Measurements from ENCODE around the gene SLC34A2.
"Not testable (repeated sequence)": the region's sequence is repeated elsewhere in the genome, so short reads cannot be mapped to it uniquely, and the experiment has no call there.

The SLC34A2 gene

DNA sequence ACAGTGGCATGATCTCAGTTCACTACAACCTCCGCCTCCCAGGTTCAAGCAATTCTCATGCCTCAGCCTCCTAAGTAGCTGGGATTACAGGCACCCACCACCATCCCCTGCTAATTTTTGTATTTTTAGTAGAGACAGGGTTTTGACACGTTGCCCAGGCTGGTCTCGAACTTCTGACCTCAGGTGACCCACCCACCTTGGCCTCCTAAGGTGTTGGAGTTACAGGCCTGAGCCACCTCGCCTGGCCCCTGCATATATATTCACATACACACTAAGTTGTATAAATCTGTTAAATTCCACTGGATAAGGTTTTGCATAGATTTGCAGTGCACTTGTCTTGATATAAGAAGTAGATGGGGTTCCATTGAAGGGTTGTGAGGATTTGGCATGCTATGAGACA lies 5.8 kb downstream of the SLC34A2 start:
- not testable (repeated sequence) for FAIRE-seq

DNA sequence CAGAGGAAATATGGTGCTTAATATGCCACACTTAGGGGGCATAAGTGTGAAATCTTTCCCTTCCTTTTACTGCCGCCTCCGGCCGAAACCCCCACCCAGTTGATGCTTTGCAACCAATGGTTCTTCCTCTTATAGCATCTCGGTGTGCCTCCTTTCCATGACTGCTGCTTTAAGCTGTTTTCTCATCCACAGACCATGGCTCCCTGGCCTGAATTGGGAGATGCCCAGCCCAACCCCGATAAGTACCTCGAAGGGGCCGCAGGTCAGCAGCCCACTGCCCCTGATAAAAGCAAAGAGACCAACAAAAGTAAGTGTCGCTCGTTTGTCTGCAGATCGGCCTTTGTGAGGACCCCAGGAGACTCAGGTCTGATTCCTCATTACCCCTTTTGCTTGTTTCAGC lies 6.7 kb downstream of the SLC34A2 start:
- no peak for FAIRE-seq

DNA sequence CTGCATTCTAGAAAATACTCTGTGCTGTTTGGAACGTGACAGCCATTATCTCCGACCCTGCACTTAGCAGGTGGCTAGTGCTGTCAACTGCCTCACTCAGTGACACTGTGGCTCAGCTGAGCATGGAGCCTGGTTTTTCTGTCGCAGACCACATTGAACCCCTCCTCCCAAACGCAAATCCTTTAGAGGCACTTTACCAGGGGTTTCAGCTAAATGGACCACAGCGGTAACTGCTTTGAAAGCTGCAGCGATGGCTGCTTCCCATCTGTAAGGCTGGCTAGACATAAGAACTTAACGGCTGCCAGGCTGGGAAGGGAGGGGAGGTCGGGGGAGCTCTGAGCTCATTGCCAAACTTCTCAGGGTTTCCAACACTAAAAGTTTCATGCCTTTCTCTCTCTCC lies 8.1 kb downstream of the SLC34A2 start:
- FAIRE-seq, result no peak

DNA sequence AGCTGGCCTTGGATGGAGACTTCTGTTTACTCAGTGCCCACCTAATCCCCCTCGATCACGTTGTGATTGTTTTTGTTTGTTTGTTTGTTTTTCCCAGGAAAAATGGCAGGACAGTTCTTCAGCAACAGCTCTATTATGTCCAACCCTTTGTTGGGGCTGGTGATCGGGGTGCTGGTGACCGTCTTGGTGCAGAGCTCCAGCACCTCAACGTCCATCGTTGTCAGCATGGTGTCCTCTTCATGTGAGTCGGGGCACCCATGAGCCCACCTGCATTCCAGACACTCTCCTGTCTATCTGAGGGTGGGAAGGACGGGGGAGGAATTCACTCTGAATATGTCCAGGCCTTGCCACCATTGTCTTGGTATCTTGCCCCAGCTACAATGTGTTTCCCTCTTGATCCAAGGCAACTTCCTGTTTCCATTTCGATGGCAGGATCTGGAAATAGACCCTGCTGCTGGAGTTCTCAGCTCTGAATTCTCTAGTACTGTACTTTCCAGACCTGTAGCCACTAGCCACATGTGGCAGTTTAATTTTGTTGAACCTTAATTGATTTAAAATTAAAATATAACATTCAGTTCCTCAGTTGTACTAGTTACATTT lies 10.5 kb downstream of the SLC34A2 start:
- no peak for FAIRE-seq

DNA sequence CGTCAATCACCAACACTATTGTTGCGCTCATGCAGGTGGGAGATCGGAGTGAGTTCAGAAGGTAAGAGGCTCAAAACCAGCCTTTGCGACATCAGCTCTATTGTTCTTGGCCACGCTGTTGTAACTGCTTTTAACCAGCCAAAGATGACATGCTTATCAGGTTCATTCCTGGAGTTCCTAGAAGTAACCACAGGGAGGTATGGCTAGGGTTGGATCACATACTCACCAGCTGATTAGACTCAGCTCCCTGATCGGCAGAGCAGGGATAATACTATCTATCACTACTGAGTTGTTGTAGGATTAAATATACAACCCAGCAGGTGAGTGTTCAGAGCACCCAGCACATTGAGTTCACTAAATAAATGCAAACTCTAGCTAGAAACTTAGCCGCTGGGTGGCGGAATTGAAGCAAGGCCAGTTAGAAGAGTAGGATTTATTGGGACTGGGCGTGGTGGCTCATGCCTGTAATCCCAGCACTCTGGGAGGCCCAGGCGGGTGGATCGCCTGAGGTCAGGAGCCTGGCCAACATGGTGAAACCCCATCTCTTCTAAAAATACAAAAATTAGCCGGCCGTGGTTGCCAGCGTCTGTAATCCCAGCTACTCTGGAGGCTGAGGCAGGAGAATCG lies 12.4 kb downstream of the SLC34A2 start:
- FAIRE-seq, result no peak

DNA sequence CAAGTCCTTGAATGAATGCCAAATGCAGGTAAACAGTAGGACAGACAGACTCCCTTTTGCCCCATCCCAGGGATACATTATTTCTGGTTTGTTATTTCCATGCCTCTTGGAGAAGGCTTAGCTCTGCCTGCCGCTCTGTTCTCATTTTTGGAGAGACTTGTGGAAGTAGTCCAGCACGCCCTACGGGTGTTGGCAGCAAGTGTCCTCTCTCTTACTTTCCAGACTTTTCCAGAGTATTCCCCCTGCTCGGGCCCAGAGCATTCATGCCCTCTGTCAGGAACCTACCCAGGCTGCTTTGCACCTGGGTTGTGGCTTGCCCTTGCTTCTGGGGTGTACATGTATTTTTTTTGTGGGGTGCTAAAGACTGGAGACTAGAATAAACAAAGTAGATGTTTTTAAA lies 15.3 kb downstream of the SLC34A2 start:
- no peak for FAIRE-seq

DNA sequence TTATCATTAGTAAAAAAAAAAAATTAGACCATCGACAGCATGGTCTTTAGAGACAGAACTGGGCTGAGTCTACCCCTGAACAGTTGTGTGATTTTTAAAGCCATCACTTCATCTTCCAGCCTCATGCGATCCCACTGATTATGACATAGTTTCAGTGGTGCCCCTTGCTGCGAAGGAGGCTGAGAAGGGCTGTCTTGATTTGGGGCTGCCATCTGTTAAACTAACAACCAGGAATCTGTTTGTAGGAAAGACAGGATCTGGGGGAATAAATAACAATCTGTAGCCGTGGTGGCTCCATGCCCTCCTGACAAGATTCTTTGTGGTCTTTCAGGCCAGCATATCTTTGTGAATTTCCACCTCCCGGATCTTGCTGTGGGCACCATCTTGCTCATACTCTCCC lies 17.1 kb downstream of the SLC34A2 start:
- FAIRE-seq, result no peak

DNA sequence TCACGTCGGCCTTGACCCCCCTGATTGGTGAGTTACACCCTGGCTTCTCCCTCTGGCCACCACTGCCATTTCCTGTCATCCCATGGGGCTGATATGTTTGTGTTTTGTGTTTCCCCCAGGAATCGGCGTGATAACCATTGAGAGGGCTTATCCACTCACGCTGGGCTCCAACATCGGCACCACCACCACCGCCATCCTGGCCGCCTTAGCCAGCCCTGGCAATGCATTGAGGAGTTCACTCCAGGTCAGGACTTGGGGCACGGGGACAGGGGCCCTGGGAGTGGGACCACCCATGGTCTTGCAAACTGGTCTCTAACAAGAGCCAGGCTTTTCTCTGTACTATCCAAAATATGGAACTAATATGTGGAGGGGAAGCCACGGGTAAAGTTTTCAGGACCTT lies 18.7 kb downstream of the SLC34A2 start:
- no peak for FAIRE-seq

DNA sequence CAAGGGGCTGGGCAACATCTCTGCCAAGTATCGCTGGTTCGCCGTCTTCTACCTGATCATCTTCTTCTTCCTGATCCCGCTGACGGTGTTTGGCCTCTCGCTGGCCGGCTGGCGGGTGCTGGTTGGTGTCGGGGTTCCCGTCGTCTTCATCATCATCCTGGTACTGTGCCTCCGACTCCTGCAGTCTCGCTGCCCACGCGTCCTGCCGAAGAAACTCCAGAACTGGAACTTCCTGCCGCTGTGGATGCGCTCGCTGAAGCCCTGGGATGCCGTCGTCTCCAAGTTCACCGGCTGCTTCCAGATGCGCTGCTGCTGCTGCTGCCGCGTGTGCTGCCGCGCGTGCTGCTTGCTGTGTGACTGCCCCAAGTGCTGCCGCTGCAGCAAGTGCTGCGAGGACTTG lies 20.6 kb downstream of the SLC34A2 start:
- no peak for FAIRE-seq

DNA sequence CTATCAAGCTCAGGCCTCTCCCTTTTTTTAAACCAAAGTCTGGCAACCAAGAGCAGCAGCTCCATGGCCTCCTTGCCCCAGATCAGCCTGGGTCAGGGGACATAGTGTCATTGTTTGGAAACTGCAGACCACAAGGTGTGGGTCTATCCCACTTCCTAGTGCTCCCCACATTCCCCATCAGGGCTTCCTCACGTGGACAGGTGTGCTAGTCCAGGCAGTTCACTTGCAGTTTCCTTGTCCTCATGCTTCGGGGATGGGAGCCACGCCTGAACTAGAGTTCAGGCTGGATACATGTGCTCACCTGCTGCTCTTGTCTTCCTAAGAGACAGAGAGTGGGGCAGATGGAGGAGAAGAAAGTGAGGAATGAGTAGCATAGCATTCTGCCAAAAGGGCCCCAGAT lies 21.5 kb downstream of the SLC34A2 start:
- FAIRE-seq, result no peak

DNA sequence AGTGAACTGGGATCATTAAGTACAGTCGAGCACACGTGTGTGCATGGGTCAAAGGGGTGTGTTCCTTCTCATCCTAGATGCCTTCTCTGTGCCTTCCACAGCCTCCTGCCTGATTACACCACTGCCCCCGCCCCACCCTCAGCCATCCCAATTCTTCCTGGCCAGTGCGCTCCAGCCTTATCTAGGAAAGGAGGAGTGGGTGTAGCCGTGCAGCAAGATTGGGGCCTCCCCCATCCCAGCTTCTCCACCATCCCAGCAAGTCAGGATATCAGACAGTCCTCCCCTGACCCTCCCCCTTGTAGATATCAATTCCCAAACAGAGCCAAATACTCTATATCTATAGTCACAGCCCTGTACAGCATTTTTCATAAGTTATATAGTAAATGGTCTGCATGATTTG lies 22.3 kb downstream of the SLC34A2 start:
- no peak for FAIRE-seq

DNA sequence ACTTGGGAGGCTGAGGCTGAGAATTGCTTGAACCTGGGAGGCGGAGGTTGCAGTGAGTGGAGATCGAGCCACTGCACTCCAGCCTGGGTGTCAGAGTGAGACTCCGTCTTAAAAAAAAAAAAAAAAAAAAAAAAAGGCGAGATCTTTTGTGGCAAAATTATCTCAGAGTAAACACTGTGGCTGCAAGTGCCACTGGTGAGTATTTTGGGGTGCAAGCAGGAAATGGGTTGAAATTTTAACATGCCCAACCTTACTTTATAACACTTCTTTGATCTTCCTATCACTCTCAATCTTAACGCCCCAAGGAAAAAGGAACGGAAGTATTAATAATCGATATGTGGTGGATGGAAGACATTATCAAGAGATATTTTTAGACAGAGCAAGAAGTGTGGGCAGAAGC lies 32.1 kb downstream of the SLC34A2 start:
- no peak for FAIRE-seq

DNA sequence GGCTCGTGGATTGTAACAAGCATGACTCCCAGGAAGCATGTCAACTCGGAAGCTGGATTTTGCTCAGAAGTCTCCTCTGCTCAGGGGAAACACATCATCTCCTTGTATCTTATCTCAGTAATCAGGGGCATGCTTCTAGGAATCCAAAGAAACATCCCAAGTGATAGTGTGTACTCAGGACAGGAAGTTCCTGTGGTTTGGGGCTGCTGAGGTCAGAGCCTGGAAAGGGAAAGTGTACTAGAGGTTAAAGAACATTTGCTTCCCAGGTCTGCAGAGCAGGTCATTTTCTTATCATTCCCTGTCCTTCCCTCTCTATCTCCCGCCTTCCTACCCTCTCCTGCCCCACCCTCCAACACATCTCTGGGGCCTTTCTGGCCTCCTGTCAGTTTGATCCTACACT lies 38.8 kb downstream of the SLC34A2 start:
- no peak for FAIRE-seq

DNA sequence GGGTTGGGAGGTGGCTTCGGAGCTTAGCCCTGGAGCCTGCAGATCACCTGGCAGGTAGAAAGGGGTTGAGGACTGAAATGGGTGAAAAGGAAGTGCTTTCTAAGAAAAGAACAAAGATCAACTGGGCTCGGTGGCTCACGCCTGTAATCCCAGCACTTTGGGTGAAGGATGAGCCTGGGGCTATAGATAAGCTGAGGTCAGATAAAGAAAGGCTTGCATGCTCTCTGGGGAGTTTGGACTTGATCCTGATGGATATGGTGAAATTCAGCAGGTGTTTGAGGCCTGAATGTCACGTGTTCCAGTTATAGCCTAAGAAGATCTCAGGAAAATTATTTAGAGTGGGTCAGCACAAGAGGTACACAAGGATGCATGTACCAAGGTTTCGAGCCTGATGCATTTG lies 40.8 kb downstream of the SLC34A2 start:
- FAIRE-seq, result no peak

DNA sequence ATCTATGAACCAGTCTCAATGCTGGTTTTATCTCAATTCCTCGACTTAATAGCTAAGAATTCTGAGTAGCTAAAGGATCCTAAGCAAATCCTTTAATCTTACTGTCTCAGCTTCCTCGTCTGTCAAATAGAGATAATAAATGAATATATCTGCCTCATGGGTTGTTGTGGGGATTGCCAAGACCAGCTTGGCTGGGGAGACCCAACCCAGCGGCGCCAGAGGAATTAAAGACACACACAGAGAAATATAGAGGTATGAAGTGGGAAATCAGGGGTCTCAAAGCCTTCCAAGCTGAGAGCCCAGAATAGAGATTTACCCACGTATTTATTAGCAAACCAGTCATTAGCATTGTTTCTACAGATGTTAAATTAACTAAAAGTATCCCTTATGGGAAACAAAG lies 41.9 kb downstream of the SLC34A2 start:
- no peak for FAIRE-seq

DNA sequence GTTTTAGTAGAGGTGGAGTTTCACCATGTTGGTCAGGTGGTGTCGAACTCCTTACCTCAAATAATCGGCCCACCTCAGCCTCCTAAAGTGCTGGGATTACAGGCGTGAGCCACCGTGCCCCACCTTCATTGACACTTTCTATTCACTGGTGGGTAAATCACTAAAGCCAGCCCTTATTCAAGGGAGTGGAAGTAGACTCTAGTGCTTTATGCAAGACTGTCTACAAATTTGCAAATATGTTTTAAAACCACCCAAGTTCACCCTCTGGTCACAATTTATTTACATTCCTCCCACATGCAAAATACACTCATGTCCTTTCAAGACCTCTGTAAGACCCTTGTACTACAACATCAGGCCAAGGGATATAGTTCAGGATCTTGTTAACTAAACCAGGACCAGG lies 45.0 kb downstream of the SLC34A2 start:
- no peak for FAIRE-seq

DNA sequence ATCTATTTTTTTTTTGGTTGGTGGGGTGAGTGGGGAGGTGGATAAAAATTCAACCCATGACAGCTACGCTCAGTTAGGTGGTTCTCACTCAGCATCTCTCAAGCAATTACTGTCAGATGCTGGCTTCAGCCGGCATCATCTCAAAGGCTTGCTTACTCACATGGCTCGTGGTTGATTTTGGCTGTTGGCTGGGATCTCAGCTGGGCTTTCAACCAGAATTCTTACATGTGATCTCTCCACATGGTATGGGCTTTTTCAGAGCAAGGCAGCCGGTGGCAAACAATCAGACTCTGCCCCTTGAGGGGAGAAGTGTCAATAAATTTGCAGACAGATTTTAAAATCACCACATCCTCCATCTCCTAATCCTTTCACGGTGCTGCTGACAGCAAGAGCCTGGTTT lies 47.2 kb downstream of the SLC34A2 start:
- no peak for FAIRE-seq

DNA sequence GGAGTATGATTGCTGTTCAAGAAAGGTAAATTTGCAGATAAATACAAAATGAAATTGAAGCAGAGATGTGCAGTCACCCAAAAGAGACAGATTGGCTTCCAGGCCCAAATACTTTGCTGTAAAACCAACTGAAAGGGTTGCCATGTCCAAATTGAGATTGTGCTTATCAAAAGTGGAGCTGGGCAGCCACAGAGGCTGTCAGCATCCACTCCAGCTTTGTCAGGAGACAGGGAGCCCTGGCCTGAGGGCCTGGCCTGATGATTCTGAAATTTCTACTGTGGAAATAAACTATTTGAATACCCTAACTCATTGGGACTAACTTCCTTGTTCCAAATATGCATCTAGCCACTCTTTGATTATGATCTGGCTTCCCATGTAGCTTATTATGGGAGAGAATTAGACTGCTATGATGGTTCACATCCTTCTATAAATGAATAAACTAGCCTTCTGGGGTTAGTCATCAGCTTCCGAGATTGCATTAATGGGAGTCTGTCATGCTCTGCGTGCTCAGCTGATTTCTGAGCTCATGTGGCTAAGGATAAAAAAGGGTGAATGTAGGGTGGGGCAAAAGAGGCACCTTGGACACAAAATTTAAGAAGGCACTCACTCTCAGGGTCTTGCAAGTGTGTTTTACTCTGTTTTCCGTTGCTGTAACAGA lies 48.2 kb downstream of the SLC34A2 start:
- no peak for FAIRE-seq

DNA sequence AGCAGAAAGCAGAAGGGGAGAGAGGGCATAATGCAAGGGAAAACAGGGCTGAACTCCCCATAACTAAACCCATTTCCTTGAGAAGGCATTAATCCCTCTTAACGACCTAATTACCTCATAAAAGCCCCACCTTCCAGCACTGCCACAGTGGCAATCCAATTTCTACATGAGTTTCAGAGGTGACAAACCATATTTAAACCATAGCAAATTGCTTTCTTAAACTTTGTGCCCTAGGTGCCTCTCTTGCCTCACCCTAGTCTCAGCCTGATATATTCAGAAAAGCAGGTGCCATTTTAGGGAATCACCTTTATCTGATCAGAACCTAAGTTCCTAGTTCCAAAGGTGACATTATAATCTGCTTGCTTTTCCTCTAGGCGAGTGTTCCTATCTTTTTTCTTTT lies 48.9 kb downstream of the SLC34A2 start:
- no peak for FAIRE-seq

DNA sequence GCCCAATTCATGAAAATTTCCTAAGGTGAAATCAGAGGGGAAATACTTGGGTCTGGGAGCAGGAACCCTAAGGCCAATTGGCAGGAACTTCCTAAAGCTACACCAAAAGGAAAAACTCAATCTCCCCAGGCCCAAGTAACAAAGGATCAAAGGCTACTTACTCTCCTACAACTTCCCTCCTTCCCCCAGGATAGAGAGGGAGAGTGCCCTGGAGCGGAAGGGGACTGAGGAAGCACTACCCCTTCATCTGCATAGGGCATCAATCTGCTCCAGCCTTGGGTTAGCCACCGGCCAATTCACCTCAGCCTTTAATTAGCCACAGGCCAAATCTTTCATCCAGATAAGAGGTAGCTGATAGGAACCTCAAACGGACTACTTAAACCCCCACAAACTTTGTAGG lies 55.0 kb downstream of the SLC34A2 start:
- FAIRE-seq, result no peak

DNA sequence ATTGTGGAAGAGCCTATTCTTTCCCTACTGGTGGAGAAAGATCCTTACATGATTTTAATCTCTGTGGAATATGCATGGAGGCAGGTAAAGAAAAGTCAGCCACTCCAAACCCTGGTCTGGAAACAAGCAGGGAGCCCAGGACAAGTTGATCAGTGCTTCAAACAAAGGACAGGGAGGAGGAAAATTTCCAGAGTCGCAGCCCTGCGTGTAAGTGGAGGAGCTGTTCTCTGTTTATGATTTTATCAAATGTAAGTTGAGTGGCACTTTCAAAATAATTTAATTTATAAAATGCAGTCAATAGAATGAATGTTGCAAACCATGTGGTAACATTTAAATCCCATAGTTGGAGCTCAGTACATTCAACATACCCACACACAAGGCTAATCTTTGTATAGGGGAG lies 57.0 kb downstream of the SLC34A2 start:
- FAIRE-seq, result no peak

DNA sequence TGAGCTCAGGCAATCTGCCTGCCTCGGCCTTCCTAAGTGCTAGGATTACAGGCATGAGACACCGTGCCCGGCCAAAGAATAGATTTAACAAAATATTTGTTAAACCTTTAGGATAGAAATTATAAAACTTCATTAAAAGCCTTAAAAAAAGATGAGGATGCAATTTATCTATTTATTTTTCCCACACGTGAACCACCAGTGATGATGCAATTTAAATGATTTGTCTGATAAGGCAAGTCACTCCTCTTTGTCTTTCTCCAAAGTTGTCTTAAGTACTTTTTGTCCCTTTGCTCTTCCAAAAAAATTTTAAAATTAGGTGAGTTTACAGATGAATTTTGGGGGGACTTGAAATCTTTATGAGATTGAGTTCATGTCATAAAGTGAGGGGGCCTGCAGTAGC lies 58.2 kb downstream of the SLC34A2 start:
- FAIRE-seq, result no peak

DNA sequence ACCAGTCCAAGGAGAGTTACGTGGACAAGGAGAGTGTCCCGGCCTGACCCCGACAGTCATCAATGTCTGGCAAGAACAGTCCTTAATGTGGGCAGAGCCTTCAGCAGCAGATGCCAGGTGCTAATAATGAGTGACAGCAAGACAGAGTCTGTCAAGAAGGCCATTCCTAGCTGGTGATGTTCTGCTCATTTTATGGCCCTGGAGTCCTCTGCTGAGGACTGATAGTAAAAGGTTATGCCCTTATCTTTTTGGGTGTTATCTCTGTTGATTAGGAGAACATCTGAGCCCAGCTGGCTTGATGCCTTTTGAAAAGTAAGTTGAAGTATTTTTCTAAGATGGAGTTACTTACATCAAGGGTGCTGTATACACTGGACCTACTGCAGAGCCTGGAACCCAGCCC lies 67.3 kb downstream of the SLC34A2 start:
- no peak for FAIRE-seq

DNA sequence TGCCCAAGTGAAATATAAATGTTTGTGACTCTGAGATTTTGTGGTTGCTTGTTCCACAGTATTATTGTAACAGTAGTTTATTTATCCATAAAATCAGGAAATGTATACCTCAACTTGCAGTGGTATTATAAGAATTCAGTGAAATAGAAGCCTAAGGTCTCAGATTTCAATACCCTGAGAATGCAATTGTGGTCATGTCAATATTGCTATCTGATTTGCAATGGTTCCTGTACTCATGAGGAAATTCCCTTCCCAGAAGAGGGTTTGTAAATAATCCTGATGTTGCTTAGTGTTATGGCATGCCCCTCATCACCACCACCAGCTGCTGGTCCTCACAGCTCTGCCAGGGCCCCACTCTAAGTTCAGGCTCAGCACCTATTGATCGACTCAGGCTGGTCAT lies 67.8 kb downstream of the SLC34A2 start:
- no peak for FAIRE-seq

DNA sequence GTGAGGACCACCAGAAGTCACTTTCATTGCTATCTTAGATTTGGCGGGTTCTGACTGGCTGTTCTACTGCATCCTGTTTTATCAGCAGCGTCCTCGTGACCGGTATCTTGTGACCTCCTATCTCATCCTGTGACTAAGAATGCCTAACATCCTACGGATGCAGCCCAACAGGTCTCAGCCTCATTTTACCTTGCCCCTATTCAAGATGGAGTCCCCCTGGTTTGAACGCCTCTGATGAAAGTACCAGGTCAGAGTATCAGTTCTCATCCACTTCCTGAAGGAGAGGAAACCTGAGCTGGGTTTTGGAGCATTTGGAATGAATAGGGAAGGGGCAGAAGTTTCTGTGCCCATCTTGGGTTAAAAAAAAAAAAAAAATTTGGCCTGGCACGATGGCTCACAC lies 70.2 kb downstream of the SLC34A2 start:
- no peak for FAIRE-seq

Measured in endometrium (tissue), 2 donors.